Fibroblast of skin of left biceps (primary cell): ENCODE results near the gene XXYLT1.

ENCODE experiments used
- DNase-seq, 2 experiments: peaks; one replicate each; pipeline ENCODE4 v3.0.0-alpha.2; 2013; ENCODE audit warnings: low read depth in 2 of 2

Gene XXYLT1

GRCh38 chr3:195154111-195154791 is 116.7 kb downstream of the XXYLT1 start:
- DNase-seq = no peak

GRCh38 chr3:195153653-195154052 is 117.3 kb downstream of the XXYLT1 start:
- DNase-seq = no peak

- no peak for DNase-seq
Observed at GRCh38 chr3:195153130-195153529, 117.8 kb downstream of the XXYLT1 start.

- no peak for DNase-seq
Observed at GRCh38 chr3:195151866-195152541, 119.0 kb downstream of the XXYLT1 start.

GRCh38 chr3:195151402-195151801 is 119.6 kb downstream of the XXYLT1 start:
- no peak for DNase-seq

GRCh38 chr3:195150181-195151118 is 120.5 kb downstream of the XXYLT1 start:
- DNase-seq = no peak

- no peak for DNase-seq
Observed at GRCh38 chr3:195149292-195150030, 121.5 kb downstream of the XXYLT1 start.

GRCh38 chr3:195148549-195148948 is 122.4 kb downstream of the XXYLT1 start:
- no peak for DNase-seq

GRCh38 chr3:195147649-195148080 is 123.3 kb downstream of the XXYLT1 start:
- DNase-seq = no peak

- DNase-seq = no peak
Observed at GRCh38 chr3:195146131-195146530, 124.8 kb downstream of the XXYLT1 start.

GRCh38 chr3:195145579-195145978 is 125.4 kb downstream of the XXYLT1 start:
- DNase-seq = no peak

GRCh38 chr3:195143221-195143620 is 127.7 kb downstream of the XXYLT1 start:
- DNase-seq = no peak

- no peak for DNase-seq
Observed at GRCh38 chr3:195142519-195142918, 128.4 kb downstream of the XXYLT1 start.

- DNase-seq = no peak
Observed at GRCh38 chr3:195140816-195141793, 129.9 kb downstream of the XXYLT1 start.

GRCh38 chr3:195140410-195140809 is 130.5 kb downstream of the XXYLT1 start:
- DNase-seq = no peak

- no peak for DNase-seq
Observed at GRCh38 chr3:195139876-195140240, 131.1 kb downstream of the XXYLT1 start.

- no peak for DNase-seq
Observed at GRCh38 chr3:195139091-195139875, 131.7 kb downstream of the XXYLT1 start.

GRCh38 chr3:195137638-195138588 is 133.0 kb downstream of the XXYLT1 start:
- no peak for DNase-seq

- no peak for DNase-seq
Observed at GRCh38 chr3:195135917-195136316, 135.0 kb downstream of the XXYLT1 start.
